IMR-90 (cell line): Measurements from ENCODE around the gene NRXN2. TPM values are rescaled to one million over a fixed set of nuclear protein-coding genes. Genes with fewer than 3 reads are reported as not detected.

ENCODE experiments used
- ATAC-seq: fragments of 200-7000 bp; cut with Tn5 transposase; 2 replicates; pipeline ENCODE4 v1.9.1; 2020; ENCODE audit warnings: low read depth, mild to moderate bottlenecking, moderate library complexity
- BruUV-seq: library from RNA; stranded (reverse); fragments of 400-500 nt; replicated peaks from 2 replicates; lab custom pipeline; 2021; lab: Mats Ljungman, UMichigan
- CTCF ChIA-PET: fragments of 300-600 bp; formaldehyde crosslinking; extraction: SDS; loops from one replicate; lab custom pipeline; 2021; ENCODE audit warnings: antibody characterized with exemption; lab: Yijun Ruan, JAX
- POLR2A ChIA-PET: fragments of 300-600 bp; sonication (Branson Sonifier 250); formaldehyde crosslinking; loops from one replicate; lab custom pipeline; 2022; ENCODE audit warnings: antibody characterized with exemption; ENCODE audit not compliant: unreplicated experiment; lab: Charles Lee
- DNase-seq: peaks from one replicate; pipeline ENCODE4 v3.0.0; 2013
- H2AFZ ChIP-seq: replicated peaks from 2 replicates; pipeline ENCODE3; 2013; ENCODE audit warnings: low read length, mild to moderate bottlenecking; ENCODE audit not compliant: poor library complexity
- H2AK5ac ChIP-seq: 2 replicates; pipeline ENCODE4 v1.6.1; 2013; ENCODE audit warnings: low read depth, low read length, inconsistent platforms
- H2AK9ac ChIP-seq: replicated peaks from 2 replicates; pipeline ENCODE3; 2013; ENCODE audit warnings: mild to moderate bottlenecking, low read depth, low read length, moderate library complexity; ENCODE audit not compliant: poor library complexity
- H2BK120ac ChIP-seq: 2 replicates; pipeline ENCODE4 v1.6.1; 2013; ENCODE audit warnings: low read depth, low read length, inconsistent platforms
- H2BK15ac ChIP-seq: 3 replicates; pipeline ENCODE4 v1.6.1; 2013; ENCODE audit warnings: low read depth, low read length, inconsistent platforms
- H2BK20ac ChIP-seq: 2 replicates; pipeline ENCODE4 v1.6.1; 2013; ENCODE audit warnings: low read depth, mild to moderate bottlenecking, inconsistent platforms, low read length, moderate library complexity
- H2BK5ac ChIP-seq: 2 replicates; pipeline ENCODE4 v1.6.1; 2013; ENCODE audit warnings: mild to moderate bottlenecking, low read depth, low read length, inconsistent platforms; ENCODE audit not compliant: poor library complexity, severe bottlenecking
- H3K14ac ChIP-seq: replicated peaks from 2 replicates; pipeline ENCODE4 v1.6.1; 2013; ENCODE audit warnings: low read depth, low read length, inconsistent platforms
- H3K18ac ChIP-seq: 2 replicates; pipeline ENCODE4 v1.6.1; 2013; ENCODE audit warnings: low read depth, low read length, control low read depth
- H3K23ac ChIP-seq: 2 replicates; pipeline ENCODE4 v1.6.1; 2013; ENCODE audit warnings: low read depth, low read length, inconsistent platforms
- H3K27ac ChIP-seq: 2 replicates; pipeline ENCODE4 v1.5.1; 2013; ENCODE audit warnings: mild to moderate bottlenecking, control low read depth, low read length; ENCODE audit not compliant: insufficient read depth
- H3K27me3 ChIP-seq: 2 replicates; pipeline ENCODE4 v1.6.1; 2013; ENCODE audit warnings: low read length; ENCODE audit not compliant: control insufficient read depth, insufficient read depth
- H3K36me3 ChIP-seq: 2 replicates; pipeline ENCODE4 v1.6.1; 2013; ENCODE audit warnings: low read length, mixed read lengths; ENCODE audit not compliant: control insufficient read depth, insufficient read depth
- H3K4ac ChIP-seq: 2 replicates; pipeline ENCODE4 v1.6.1; 2013; ENCODE audit warnings: low read depth, low read length, inconsistent platforms
- H3K4me1 ChIP-seq: 2 replicates; pipeline ENCODE4 v1.6.1; 2013; ENCODE audit warnings: low read length, mixed read lengths; ENCODE audit not compliant: control insufficient read depth, insufficient read depth
- H3K4me2 ChIP-seq: 2 replicates; pipeline ENCODE4 v1.6.1; 2013; ENCODE audit warnings: low read depth, mild to moderate bottlenecking, control low read depth, low read length, moderate library complexity
- H3K4me3 ChIP-seq: 2 replicates; pipeline ENCODE4 v1.5.1; 2013; ENCODE audit warnings: low read depth, mild to moderate bottlenecking, control low read depth, low read length, moderate library complexity; ENCODE audit not compliant: insufficient read depth
- H3K56ac ChIP-seq: 2 replicates; pipeline ENCODE4 v1.6.1; 2013; ENCODE audit warnings: low read length, inconsistent platforms; ENCODE audit not compliant: insufficient read depth; ENCODE audit errors: extremely low read depth
- H3K79me1 ChIP-seq, 2 experiments: 2 replicates each; pipeline ENCODE4 v1.6.1; 2013; ENCODE audit warnings: low read length in 2 of 2, inconsistent platforms in 1 of 2, low read depth in 1 of 2
- H3K9ac ChIP-seq: 2 replicates; pipeline ENCODE4 v1.6.1; 2013; ENCODE audit warnings: low read depth, low read length, control low read depth
- H3K9me1 ChIP-seq: 2 replicates; pipeline ENCODE4 v1.6.1; 2013; ENCODE audit warnings: low read length, inconsistent platforms; ENCODE audit not compliant: insufficient read depth
- H3K9me3 ChIP-seq: 2 replicates; pipeline ENCODE4 v1.6.1; 2013; ENCODE audit warnings: low read length; ENCODE audit not compliant: control insufficient read depth, insufficient read depth
- H4K20me1 ChIP-seq: 2 replicates; pipeline ENCODE4 v1.6.1; 2013; ENCODE audit warnings: low read length, inconsistent platforms; ENCODE audit not compliant: insufficient read depth
- H4K5ac ChIP-seq: 2 replicates; pipeline ENCODE4 v1.6.1; 2013; ENCODE audit warnings: mild to moderate bottlenecking, low read depth, low read length, control low read depth
- H4K8ac ChIP-seq, 2 experiments: 2 replicates each; pipeline ENCODE4 v1.6.1; 2013; ENCODE audit warnings: low read depth in 2 of 2, low read length in 2 of 2, control low read depth in 1 of 2, inconsistent platforms in 1 of 2
- H4K91ac ChIP-seq: 2 replicates; pipeline ENCODE4 v1.6.1; 2013; ENCODE audit warnings: low read depth, low read length, inconsistent platforms; ENCODE audit not compliant: insufficient read depth
- BHLHE40 ChIP-seq: fragments of 150-350 bp; IDR thresholded peaks from 2 replicates; pipeline ENCODE4 v1.6.1; 2016; ENCODE audit warnings: mild to moderate bottlenecking, low read depth, low read length
- CEBPB ChIP-seq: IDR thresholded peaks from 2 replicates; pipeline ENCODE4 v1.6.1; 2012; ENCODE audit warnings: low read depth, low read length, improper control_type of control experiment
- FOS ChIP-seq: fragments of 150-350 bp; IDR thresholded peaks from 2 replicates; pipeline ENCODE4 v1.6.1; 2016; ENCODE audit warnings: low read depth, low read length
- MAFK ChIP-seq: IDR thresholded peaks from 2 replicates; pipeline ENCODE4 v1.6.1; 2012; ENCODE audit warnings: low read depth, low read length, improper control_type of control experiment
- NFE2L2 ChIP-seq: fragments of 150-350 bp; IDR thresholded peaks from 2 replicates; pipeline ENCODE4 v1.6.1; 2016; ENCODE audit warnings: low read depth, mild to moderate bottlenecking, low read length
- POLR2A ChIP-seq: IDR thresholded peaks from 2 replicates; pipeline ENCODE4 v1.6.1; 2012; ENCODE audit warnings: mild to moderate bottlenecking, low read depth, low read length
- RAD21 ChIP-seq: IDR thresholded peaks from 2 replicates; pipeline ENCODE4 v1.6.1; 2012; ENCODE audit warnings: low read length, improper control_type of control experiment
- RCOR1 ChIP-seq: IDR thresholded peaks from 2 replicates; pipeline ENCODE4 v1.6.1; 2012; ENCODE audit warnings: mild to moderate bottlenecking, low read length, improper control_type of control experiment; ENCODE audit not compliant: insufficient replicate concordance
- SMC3 ChIP-seq: fragments of 150-350 bp; IDR thresholded peaks from 2 replicates; pipeline ENCODE4 v1.6.1; 2016; ENCODE audit warnings: low read depth, mild to moderate bottlenecking, antibody characterized with exemption, low read length, moderate library complexity
- WGBS, 2 experiments: methylation state at CpG; one replicate each; pipeline versions ENCODE4 v1.1.5 to v1.1.7; 2013; ENCODE audit warnings: missing lambda C conversion rate in 2 of 2; ENCODE audit not compliant: insufficient read length in 1 of 2; ENCODE audit errors: extremely low coverage in 2 of 2; 5-methylcytosine and 5-hydroxymethylcytosine counted together
- dilution Hi-C: fragments of 300-500 bp; cut with HindIII; formaldehyde crosslinking; loops from one replicate; pipeline ENCODE4 v1.14.3; 2018; ENCODE audit warnings: low sequenced_read_pairs; ENCODE audit not compliant: unreplicated experiment
- in situ Hi-C: fragments of 300-500 bp; cut with MboI; formaldehyde crosslinking; loops from 3 replicates; pipeline ENCODE4 v1.14.3; 2019; ENCODE audit warnings: low sequenced_read_pairs, inconsistent platforms, mixed read lengths
- intact Hi-C: fragments of 100-400 bp; cut with micrococcal nuclease; formaldehyde crosslinking; loops from 2 replicates; pipeline ENCODE4 v1.10.0; 2022
- polyA plus RNA-seq, 3 experiments: library from polyadenylated mRNA; depleted of rRNA; stranded (reverse); fragments of >200 nt; gene quantifications; 2 replicates each; pipeline ENCODE4 v1.2.3, GENCODE V29; 2012; ENCODE audit warnings: low replicate concordance in 1 of 3
- total RNA-seq: library from RNA; depleted of rRNA; stranded (reverse); fragments of >200 nt; gene quantifications from 2 replicates; pipeline ENCODE4 v1.2.3, GENCODE V29; 2012
- TF ChIP-seq, protein P1 (sequence below): fragments of 150-350 bp; IDR thresholded peaks from 2 replicates; pipeline ENCODE4 v1.6.1; 2017; ENCODE audit warnings: mild to moderate bottlenecking, antibody characterized with exemption, low read length, low read depth

NRXN2 gene
- total and polyA plus RNA-seq, 2 of the 4 experiments (the other 2 are of a cell fraction): 0.18 to 0.22 TPM

DNA sequence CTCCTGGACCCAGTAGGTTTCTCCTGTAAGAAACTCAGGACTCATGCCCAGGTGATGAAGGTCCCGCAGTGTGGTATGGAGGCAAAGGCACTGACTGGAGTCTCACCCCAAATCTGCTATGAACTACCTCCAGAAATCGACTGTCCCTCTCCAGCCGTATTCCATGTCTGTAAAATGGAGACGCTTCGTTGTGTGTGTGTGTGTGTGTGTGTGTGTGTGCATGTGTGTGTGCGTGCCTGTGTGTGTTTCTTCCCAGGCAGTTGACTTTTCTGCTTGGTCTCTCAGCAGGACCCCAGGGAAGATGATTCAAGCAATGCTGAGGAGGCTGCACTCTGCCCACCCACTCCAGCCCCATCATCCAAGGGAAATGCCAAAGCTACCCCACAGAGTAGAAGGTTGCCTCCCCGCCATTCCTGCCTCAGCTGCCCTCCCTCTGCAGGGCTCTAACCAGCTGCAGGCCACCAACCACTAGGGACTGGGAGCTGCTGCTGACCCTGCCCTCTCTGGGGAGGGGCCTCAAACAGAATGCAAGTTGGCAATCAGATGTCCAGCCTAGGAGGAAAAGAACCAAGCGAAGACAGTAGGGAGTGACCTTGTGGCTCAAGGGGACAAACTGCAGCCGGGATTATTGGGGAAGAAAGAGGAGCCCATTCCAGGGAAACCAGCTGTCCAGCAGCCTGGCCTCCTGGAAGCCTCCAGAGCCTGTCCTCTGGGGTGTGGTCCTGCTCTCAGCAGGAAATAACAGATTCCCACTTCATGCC is 75.8 kb downstream of the NRXN2 start:
- DNase-seq (no peak), ATAC-seq (no peak)
- Histone ChIP-seq H4K20me1 (peaks cover 5% of the 10 kb centered on the region), H3K9me3 (no peaks in the 10 kb centered on the region), H4K5ac (no peak overlapping the region), H3K79me1 (no peaks in the 10 kb centered on the region), H2AK9ac (no peak overlapping the region), H3K4me3 (no peak overlapping the region), H3K23ac (no peak overlapping the region), H2BK120ac (no peak overlapping the region), H3K4me1 (no peaks in the 10 kb centered on the region), H3K4me2 (no peak overlapping the region), H3K18ac (no peak overlapping the region), H2AFZ (no peak overlapping the region), H2BK20ac (no peak overlapping the region), H3K27ac (no peak overlapping the region), H3K4ac (no peak overlapping the region), H3K9me1 (0 out of 2 replicates have a peak, but pooled peaks cover 3% of the 10 kb centered on the region), H4K8ac (no peak overlapping the region), H3K56ac (no peak overlapping the region), H2BK5ac (no peak overlapping the region), H3K9ac (no peak overlapping the region), H2BK15ac (no peak overlapping the region), H4K91ac (no peak overlapping the region), H3K27me3 (peaks cover 81% of the 10 kb centered on the region), H3K36me3 (no peaks in the 10 kb centered on the region), H2AK5ac (no peak overlapping the region), H3K14ac (no peak overlapping the region)
- dilution Hi-C loops (no loop called here), intact Hi-C loops (no loop called here), in situ Hi-C loops (no loop called here)
- ChIA-PET POLR2A (no interaction called here), CTCF (interaction anchor here (1.3 kb wide), 1 partner anchor 42 kb away, joined by 3 read pairs; no protein-coding TSS in a partner anchor)
- TF ChIP-seq SMC3: no peak
- TF ChIP-seq RAD21: no peak
- TF ChIP-seq FOS: no peak
- no peak for TF ChIP-seq NFE2L2
- TF ChIP-seq, protein P1, sequence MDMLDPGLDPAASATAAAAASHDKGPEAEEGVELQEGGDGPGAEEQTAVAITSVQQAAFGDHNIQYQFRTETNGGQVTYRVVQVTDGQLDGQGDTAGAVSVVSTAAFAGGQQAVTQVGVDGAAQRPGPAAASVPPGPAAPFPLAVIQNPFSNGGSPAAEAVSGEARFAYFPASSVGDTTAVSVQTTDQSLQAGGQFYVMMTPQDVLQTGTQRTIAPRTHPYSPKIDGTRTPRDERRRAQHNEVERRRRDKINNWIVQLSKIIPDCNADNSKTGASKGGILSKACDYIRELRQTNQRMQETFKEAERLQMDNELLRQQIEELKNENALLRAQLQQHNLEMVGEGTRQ: no peak
- TF ChIP-seq CEBPB: no peak
- TF ChIP-seq BHLHE40: no peak
- no peak for TF ChIP-seq POLR2A
- no peak for TF ChIP-seq MAFK
- TF ChIP-seq RCOR1: no peak
- BruUV-seq: no TSS peak
- 80% methylated on average over 1 of the region's 9 CpGs; no CpG with 5 or more reads in 1 of the 2 experiments for WGBS, 2 experiments
